GM18951 (cell line): ENCODE data around the gene TARS3.
"Not testable (repeated sequence)": the region's sequence is repeated elsewhere in the genome, so short reads cannot be mapped to it uniquely, and the experiment has no call there.

Experiments used
- POLR2A ChIP-seq: IDR thresholded peaks from 4 replicates; pipeline ENCODE4 v1.6.1; 2011; ENCODE audit warnings: mild to moderate bottlenecking; ENCODE audit not compliant: insufficient read length, insufficient read depth; ENCODE audit errors: extremely low read depth
- in situ Hi-C: fragments of 300-500 bp; cut with MboI; formaldehyde crosslinking; loops from one replicate; pipeline ENCODE4 v1.12.0; 2022; ENCODE audit warnings: low sequenced_read_pairs, mixed read lengths, inconsistent platforms; ENCODE audit not compliant: unreplicated experiment

The TARS3 gene

DNA sequence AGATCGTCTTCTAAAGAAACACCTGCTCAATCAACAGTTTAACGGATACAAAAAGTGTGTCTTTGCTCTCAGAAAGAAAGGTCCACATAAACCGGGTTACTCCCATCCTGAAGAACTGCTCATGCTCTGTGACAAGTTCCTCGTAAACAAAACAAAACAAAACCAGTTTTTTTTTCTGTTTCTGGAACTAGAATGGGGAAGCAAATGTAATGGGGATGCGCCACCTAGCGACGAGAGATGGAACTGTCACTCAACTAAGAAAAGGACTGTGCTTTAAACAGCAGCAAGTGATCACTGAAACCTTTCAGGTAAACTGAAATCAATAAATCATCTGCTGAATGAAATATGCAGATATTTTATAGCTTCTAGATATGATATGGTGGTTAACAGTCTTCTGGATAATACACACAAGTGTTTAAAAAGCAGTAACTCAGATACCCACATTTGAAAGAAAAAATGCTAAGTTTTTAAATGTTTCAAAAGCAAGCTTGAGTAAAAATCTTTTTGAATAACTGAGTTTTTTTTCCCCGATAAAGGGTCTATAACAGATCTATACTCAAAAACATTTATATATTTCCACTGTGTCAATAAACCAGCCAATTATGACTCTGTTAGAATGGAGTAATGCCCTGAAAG, 83.0 kb downstream of the TARS3 start:
- in situ Hi-C loops = loop anchor here (5.0 kb wide), 1 partner anchor 354 kb away; no protein-coding TSS in a partner anchor
- no peak for TF ChIP-seq POLR2A

GRCh38 chr15:101639667-101640066, 84.6 kb downstream of the TARS3 start:
- TF ChIP-seq POLR2A = no peak
- in situ Hi-C loops = loop anchor here (5.0 kb wide), 1 partner anchor 352 kb away; no protein-coding TSS in a partner anchor

DNA sequence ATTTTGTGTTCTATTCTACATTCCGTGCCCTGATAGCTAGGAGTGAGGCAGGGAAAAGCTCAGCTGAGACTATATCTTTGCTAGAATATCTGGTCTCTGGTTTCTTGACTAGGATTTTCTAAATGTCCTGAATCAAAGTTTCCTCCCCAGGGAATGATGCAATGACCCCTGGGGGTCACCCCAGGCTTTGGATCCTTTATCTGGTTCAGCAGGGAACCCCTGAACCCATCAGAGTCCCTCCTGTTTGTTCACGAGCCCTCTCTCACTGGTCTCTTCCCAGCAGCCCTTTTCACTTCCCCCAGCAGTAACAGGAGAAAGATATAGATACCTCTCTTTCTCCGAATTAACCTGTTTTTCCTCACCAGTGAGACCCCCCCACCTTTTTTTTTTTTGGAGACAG, 86.4 kb downstream of the TARS3 start:
- no peak for TF ChIP-seq POLR2A
- in situ Hi-C loops = no loop called here

DNA sequence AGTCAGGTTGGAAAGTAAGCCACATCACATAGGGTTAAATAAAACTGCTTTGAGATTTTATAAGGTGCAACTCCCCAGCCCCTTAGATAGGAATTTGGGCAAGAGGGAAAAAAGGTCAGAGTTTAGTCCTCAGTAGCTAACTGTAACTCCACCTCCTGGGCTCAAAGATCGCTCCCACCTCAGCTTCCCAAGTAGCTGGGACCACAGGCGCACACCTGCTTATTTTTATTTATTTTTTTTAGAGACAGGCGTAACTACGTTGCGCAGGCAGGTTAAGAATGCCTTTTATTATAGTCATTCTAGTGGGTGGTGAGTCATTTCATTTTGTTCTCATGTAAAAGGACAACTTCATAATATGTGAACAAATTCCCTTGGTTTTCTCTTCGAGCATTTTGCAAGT, 86.8 kb downstream of the TARS3 start:
- TF ChIP-seq POLR2A = no peak
- in situ Hi-C loops = no loop called here

DNA sequence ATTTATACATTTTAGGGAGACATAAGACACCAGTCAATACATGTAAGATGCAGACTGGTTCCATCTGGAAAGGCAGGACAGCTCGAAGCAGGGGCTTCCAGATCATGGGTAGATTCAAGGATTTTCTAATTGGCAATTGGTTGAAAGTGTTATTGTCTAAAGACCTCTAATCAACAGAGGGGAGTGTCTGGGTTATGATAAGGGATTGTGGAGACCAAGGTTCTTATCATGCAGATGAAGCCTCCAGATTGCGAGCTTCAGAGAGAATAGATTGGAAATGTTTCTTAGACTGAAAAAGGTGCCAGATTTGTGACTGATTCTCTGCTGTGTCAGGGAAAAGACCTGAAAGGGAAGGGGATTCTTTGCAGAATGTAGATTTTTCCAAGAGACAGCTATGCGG, 87.2 kb downstream of the TARS3 start:
- in situ Hi-C loops = no loop called here
- no peak for TF ChIP-seq POLR2A

- in situ Hi-C loops = no loop called here
- no peak for TF ChIP-seq POLR2A
These were observed 88.1 kb downstream of the TARS3 start for GRCh38 chr15:101635944-101636727.

DNA sequence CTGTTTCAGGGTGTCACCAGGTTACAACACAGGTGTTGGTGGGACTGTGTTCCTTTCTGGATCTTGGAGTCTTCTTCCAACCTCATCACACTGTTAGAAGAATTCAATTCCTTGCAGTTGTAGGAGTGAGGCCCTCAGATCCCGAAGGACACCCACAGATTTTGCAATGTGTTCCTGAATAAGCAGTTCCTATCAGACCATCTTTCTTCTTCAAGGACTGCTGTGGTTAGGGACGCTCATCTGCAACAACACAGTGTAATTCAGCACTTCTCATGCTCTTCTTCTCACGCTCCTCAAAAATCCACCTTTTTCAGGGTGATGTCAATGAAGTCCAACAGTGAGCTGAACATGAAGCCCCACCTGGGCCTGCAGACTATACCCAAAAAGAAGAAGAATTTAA, 90.9 kb downstream of the TARS3 start:
- no peak for TF ChIP-seq POLR2A
- in situ Hi-C loops = no loop called here

- in situ Hi-C loops = not testable (repeated sequence)
These were observed 97.5 kb downstream of the TARS3 start for GRCh38 chr15:101626729-101627128.

- no peak for TF ChIP-seq POLR2A
- in situ Hi-C loops = no loop called here
These were observed 98.3 kb downstream of the TARS3 start for GRCh38 chr15:101625980-101626379.

DNA sequence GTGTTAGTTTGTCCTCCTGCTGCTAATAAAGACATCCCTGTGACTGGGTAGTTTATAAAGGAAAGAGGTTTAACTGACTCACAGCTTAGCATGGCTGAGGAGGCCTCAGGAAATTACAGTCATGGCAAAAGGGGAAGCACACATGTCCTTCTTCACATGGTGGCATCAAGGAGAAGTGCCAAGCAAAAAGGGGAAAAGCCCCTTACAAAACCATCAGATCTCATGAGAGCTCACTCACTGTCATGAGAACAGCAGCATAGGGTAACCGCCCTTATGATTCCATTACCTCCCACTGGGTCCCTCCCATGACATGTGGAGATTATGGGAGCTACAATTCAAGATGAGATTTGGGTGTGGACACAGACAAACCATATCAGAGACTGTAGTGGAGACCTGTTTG, 99.1 kb downstream of the TARS3 start:
- in situ Hi-C loops = no loop called here
- no peak for TF ChIP-seq POLR2A

GRCh38 chr15:101623367-101624304, 100.6 kb downstream of the TARS3 start:
- in situ Hi-C loops = no loop called here
- TF ChIP-seq POLR2A = no peak

GRCh38 chr15:101621961-101622360, 102.3 kb downstream of the TARS3 start:
- TF ChIP-seq POLR2A = no peak
- in situ Hi-C loops = no loop called here

DNA sequence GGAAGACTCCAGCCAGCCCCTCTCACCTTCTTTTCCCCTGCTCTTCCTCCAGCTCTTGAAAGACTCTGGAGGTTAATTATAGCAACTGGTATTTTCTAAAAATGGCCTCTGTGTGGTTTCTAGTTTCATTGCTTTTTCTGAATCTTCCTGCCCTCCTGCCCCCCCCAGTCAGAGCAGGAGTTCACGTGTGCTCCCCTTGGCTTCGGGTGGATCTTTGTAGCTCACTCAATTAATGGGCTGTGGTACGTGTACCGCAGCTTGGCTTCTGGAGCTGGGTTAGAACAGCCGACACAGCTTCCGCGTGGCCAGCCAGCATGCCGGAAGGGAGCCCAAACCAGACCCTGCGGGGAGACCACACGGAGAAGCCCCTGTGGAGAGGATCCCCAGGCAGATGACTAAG, 103.6 kb downstream of the TARS3 start:
- in situ Hi-C loops = no loop called here
- no peak for TF ChIP-seq POLR2A

GRCh38 chr15:101619615-101619865, 104.7 kb downstream of the TARS3 start:
- no peak for TF ChIP-seq POLR2A
- in situ Hi-C loops = no loop called here
